Measurements from ENCODE around the gene PPP1R9A. TPM values are rescaled to one million over a fixed set of nuclear protein-coding genes. Genes with fewer than 3 reads are reported as not detected.

Gene PPP1R9A
- total and polyA plus RNA-seq, 10 of the 15 experiments (the other 5 are each of a cell fraction or from before 2014, with no cell fraction given): 0.04 to 0.12 TPM; not detected in 8

DNA sequence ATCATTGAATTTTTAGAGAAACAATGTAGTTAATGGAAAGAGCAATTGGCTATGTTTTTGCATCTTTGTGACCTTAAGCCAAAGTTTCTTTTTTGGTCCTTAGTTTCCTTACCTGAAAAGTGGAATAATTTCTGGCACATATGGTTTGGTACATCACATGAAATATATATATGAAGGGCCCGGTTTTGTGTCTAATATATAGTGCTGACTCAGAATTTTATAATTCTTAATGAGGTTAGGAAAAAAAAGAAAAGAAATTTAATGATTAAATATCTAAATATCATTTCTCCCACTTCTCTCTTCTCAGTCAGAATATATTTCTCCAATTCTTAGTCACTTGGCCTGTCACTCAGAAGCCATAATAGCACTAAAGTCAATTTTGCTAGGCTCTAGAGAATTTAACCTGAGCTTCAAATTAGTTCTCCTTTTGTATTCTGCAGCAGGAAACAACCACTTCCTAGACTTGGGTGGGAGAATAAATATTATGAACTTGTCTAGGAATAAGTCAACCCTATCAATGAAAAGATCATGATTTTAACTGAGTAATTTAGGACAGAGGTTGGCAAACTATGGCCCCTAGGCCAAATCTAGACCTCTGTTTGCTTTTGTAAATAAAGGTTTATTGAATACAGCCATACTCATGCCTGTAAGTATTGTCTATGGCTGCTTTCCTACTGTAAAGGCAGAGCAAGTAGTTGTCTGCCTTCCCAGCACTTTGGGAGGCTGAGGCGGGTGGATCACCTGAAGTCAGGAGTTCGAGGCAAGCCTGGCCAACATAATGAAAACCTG lies 34.6 kb downstream of the PPP1R9A start:
- no peak for DNase-seq (ENCODE audit: low read depth, low spot score)
- Histone ChIP-seq H3K9me3 (replicated peaks; ENCODE audit: control insufficient read depth, insufficient read depth, low read length) (no peaks in the 10 kb centered on the region), H2AFZ (ENCODE audit: control insufficient read depth, low read depth, low read length) (no peak overlapping the region), H3K4me3 (no peak overlapping the region), H3K27ac (ENCODE audit: control insufficient read depth, insufficient read depth) (no peak overlapping the region), H3K9ac (ENCODE audit: control insufficient read depth, insufficient read depth, low read length) (no peak overlapping the region), H4K20me1 (ENCODE audit: control insufficient read depth, insufficient read depth) (no peaks in the 10 kb centered on the region), H3K27me3 (replicated peaks in 1 of 2; ENCODE audit: control insufficient read depth in 2 of 2, insufficient read depth in 2 of 2, low read length in 1 of 2) (no peaks in the 10 kb centered on the region), H3K79me2 (ENCODE audit: control insufficient read depth, insufficient read depth, low read length) (no peaks in the 10 kb centered on the region), H3K36me3 (ENCODE audit: control insufficient read depth in 2 of 2, insufficient read depth in 2 of 2, low read length in 1 of 2) (no peaks in the 10 kb centered on the region), H3K4me2 (ENCODE audit: control insufficient read depth, insufficient read depth) (no peak overlapping the region), H3K4me1 (ENCODE audit: control insufficient read depth, insufficient read depth, low read length) (no peaks in the 10 kb centered on the region)
- ATAC-seq: no peak
- intact Hi-C loops (cut with micrococcal nuclease; ENCODE audit: unreplicated experiment): no loop called here
- SMC1A ChIA-PET (ENCODE audit: uncharacterized antibody, unreplicated experiment): no interaction called here
- in situ Hi-C loops (cut with MboI): no loop called here
- no TSS peak for BruUV-seq (replicated peaks)
- POLR2A ChIA-PET: no interaction called here
- WGBS (ENCODE audit: insufficient coverage, insufficient replicate concordance, low lambda C conversion rate, missing lambda C conversion rate): 26% methylated on average over 3 of the region's 3 CpGs
- RAD21 ChIA-PET (ENCODE audit: unreplicated experiment): no interaction called here
- no peak for TF ChIP-seq CBX3 (IDR thresholded peaks at IDR 0.05; ENCODE audit: borderline replicate concordance, low read depth)
- CTCF ChIA-PET: no interaction called here
- FAIRE-seq: no peak

DNA sequence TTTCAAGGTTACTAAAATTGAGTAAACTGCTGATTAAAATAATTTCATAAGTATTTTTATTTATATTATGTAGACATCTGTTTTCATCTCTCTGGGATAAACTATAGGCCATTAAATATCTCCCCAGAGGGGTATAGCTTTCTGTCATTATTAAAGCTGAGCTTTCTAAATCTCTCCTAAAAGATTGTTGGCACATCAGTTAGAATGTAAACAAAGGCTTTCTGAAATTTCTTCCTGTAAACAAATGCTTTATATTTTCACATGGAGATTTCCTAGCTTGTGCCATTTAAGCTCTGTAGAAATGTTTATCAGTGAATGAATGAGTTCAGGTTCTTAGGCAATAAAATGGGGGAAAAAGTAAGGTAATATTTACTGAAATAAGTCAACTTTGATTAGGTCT lies 35.7 kb downstream of the PPP1R9A start:
- no peak for FAIRE-seq
- H3K9ac ChIP-seq (ENCODE audit: control insufficient read depth, insufficient read depth, low read length): no peak overlapping the region
- no peak overlapping the region for H3K27ac ChIP-seq (ENCODE audit: control insufficient read depth, insufficient read depth)
- H3K9me3 ChIP-seq (replicated peaks; ENCODE audit: control insufficient read depth, insufficient read depth, low read length): no peaks in the 10 kb centered on the region
- no TSS peak for BruUV-seq (replicated peaks)
- no peaks in the 10 kb centered on the region for H3K4me1 ChIP-seq (ENCODE audit: control insufficient read depth, insufficient read depth, low read length)
- no peak for DNase-seq (ENCODE audit: low read depth, low spot score)
- no peaks in the 10 kb centered on the region for H4K20me1 ChIP-seq (ENCODE audit: control insufficient read depth, insufficient read depth)
- no peaks in the 10 kb centered on the region for H3K79me2 ChIP-seq (ENCODE audit: control insufficient read depth, insufficient read depth, low read length)
- TF ChIP-seq, protein P1, sequence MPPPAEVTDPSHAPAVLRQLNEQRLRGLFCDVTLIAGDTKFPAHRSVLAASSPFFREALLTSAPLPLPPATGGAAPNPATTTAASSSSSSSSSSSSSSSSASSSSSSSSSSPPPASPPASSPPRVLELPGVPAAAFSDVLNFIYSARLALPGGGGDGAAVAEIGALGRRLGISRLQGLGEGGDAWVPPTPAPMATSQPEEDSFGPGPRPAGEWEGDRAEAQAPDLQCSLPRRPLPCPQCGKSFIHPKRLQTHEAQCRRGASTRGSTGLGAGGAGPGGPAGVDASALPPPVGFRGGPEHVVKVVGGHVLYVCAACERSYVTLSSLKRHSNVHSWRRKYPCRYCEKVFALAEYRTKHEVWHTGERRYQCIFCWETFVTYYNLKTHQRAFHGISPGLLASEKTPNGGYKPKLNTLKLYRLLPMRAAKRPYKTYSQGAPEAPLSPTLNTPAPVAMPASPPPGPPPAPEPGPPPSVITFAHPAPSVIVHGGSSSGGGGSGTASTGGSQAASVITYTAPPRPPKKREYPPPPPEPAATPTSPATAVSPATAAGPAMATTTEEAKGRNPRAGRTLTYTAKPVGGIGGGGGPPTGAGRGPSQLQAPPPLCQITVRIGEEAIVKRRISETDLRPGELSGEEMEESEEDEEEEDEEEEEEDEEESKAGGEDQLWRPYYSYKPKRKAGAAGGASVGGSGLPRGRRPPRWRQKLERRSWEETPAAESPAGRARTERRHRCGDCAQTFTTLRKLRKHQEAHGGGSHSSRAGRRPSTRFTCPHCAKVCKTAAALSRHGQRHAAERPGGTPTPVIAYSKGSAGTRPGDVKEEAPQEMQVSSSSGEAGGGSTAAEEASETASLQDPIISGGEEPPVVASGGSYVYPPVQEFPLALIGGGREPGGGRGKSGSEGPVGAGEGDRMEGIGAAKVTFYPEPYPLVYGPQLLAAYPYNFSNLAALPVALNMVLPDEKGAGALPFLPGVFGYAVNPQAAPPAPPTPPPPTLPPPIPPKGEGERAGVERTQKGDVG (CRISPR knock-in tag; IDR thresholded peaks at IDR 0.05): no peak
- TF ChIP-seq NRF1 (conservative IDR thresholded peaks at IDR 0.05; ENCODE audit: low read depth, low read length) (no peak), EED (IDR thresholded peaks at IDR 0.05; ENCODE audit: low read depth) (no peak), ZSCAN29 (IDR thresholded peaks at IDR 0.05) (no peak)
- no peaks in the 10 kb centered on the region for H3K36me3 ChIP-seq (ENCODE audit: control insufficient read depth in 2 of 2, insufficient read depth in 2 of 2, low read length in 1 of 2)
- ChIA-PET POLR2A (no interaction called here), SMC1A (ENCODE audit: uncharacterized antibody, unreplicated experiment) (interaction anchor here (0.9 to 1.2 kb wide), 2 partner anchors 15 to 17 kb away, joined by 3 read pairs; no protein-coding TSS in a partner anchor), RAD21 (ENCODE audit: unreplicated experiment) (no interaction called here), CTCF (interaction anchor here (1.4 kb wide), 1 partner anchor 9 kb away, joined by 3 read pairs; no protein-coding TSS in a partner anchor)
- ATAC-seq: no peak
- H3K27me3 ChIP-seq (replicated peaks in 1 of 2; ENCODE audit: control insufficient read depth in 2 of 2, insufficient read depth in 2 of 2, low read length in 1 of 2): no peaks in the 10 kb centered on the region
- H2AFZ ChIP-seq (ENCODE audit: control insufficient read depth, low read depth, low read length): no peak overlapping the region
- no peak overlapping the region for H3K4me3 ChIP-seq
- in situ Hi-C loops (cut with MboI): no loop called here
- intact Hi-C loops (cut with micrococcal nuclease; ENCODE audit: unreplicated experiment): no loop called here
- H3K4me2 ChIP-seq (ENCODE audit: control insufficient read depth, insufficient read depth): no peak overlapping the region

Measured in GM12878 (cell line).